GM18526 (cell line): ENCODE measurements around the gene QSOX2.

Source experiments
- POLR2A ChIP-seq: IDR thresholded peaks from 3 replicates; pipeline ENCODE4 v1.6.1; 2011; ENCODE audit not compliant: insufficient read length; ENCODE audit errors: extremely low read depth

QSOX2 gene

GRCh38 chr9:136260521-136260920 is 14.9 kb upstream of the QSOX2 start:
- no peak for TF ChIP-seq POLR2A

- no peak for TF ChIP-seq POLR2A
Observed at GRCh38 chr9:136259836-136260235, 14.2 kb upstream of the QSOX2 start.

- no peak for TF ChIP-seq POLR2A
Observed at GRCh38 chr9:136259517-136259813, 13.9 kb upstream of the QSOX2 start.

- no peak for TF ChIP-seq POLR2A
Observed at GRCh38 chr9:136258786-136259516, 13.3 kb upstream of the QSOX2 start.

- TF ChIP-seq POLR2A = no peak
Observed at GRCh38 chr9:136258299-136258625, 12.7 kb upstream of the QSOX2 start.

- TF ChIP-seq POLR2A = no peak
Observed at GRCh38 chr9:136257381-136258298, 12.0 kb upstream of the QSOX2 start.

- TF ChIP-seq POLR2A = no peak
Observed at GRCh38 chr9:136255896-136256890, 10.6 kb upstream of the QSOX2 start.

- no peak for TF ChIP-seq POLR2A
Observed at GRCh38 chr9:136255166-136255538, 9.5 kb upstream of the QSOX2 start.

- TF ChIP-seq POLR2A = no peak
Observed at GRCh38 chr9:136254381-136255165, 9.0 kb upstream of the QSOX2 start.

GRCh38 chr9:136253246-136254130 is 7.9 kb upstream of the QSOX2 start:
- TF ChIP-seq POLR2A = no peak

- TF ChIP-seq POLR2A = no peak
Observed at GRCh38 chr9:136252846-136253245, 7.2 kb upstream of the QSOX2 start.

- TF ChIP-seq POLR2A = no peak
Observed at GRCh38 chr9:136252281-136252680, 6.7 kb upstream of the QSOX2 start.

- TF ChIP-seq POLR2A = no peak
Observed at GRCh38 chr9:136251264-136252115, 5.9 kb upstream of the QSOX2 start.

- no peak for TF ChIP-seq POLR2A
Observed at GRCh38 chr9:136250676-136251075, 5.1 kb upstream of the QSOX2 start.
